Endothelial cell of umbilical vein (primary cell): ENCODE results near the gene GRIFIN. TPM values are rescaled to one million over a fixed set of nuclear protein-coding genes. Genes with fewer than 3 reads are reported as not detected.

Experiments used
- BruUV-seq: library from RNA; stranded (reverse); fragments of 400-500 nt; replicated peaks from 2 replicates; lab custom pipeline; 2021; lab: Mats Ljungman, UMichigan
- CTCF ChIA-PET: fragments of 300-600, 350-600 bp; sonication (Branson Sonifier 250); formaldehyde crosslinking; loops from one replicate; lab custom pipeline; 2021; ENCODE audit warnings: antibody characterized with exemption, inconsistent platforms; lab: Charles Lee
- POLR2A ChIA-PET: fragments of 300-600, 350-600 bp; sonication (Branson Sonifier 250); formaldehyde crosslinking; loops from one replicate; lab custom pipeline; 2021; ENCODE audit warnings: antibody characterized with exemption, inconsistent platforms; lab: Charles Lee
- DNase-seq: peaks from one replicate; pipeline ENCODE4 v3.0.0-alpha.2; 2011; ENCODE audit warnings: low read depth, low spot score
- FAIRE-seq: peaks from 2 replicates; lab custom pipeline; 2011; peaks lifted over from hg19 to GRCh38; lab: Jason Lieb, UNC
- H2AFZ ChIP-seq: 2 replicates; pipeline ENCODE4 v1.6.0; 2012; ENCODE audit warnings: low read depth, low read length, control low read depth, inconsistent platforms
- H3K27ac ChIP-seq: 2 replicates; pipeline ENCODE4 v1.5.1; 2011; ENCODE audit warnings: low read depth, mild to moderate bottlenecking, control low read depth, low read length, moderate library complexity; ENCODE audit not compliant: insufficient read depth
- H3K27me3 ChIP-seq, 2 experiments: 2 replicates each; pipeline versions ENCODE4 v1.6.0 to v1.6.1; 2011; ENCODE audit warnings: low read length in 2 of 2, mixed read lengths in 1 of 2; ENCODE audit not compliant: control insufficient read depth in 2 of 2, insufficient read depth in 2 of 2
- H3K36me3 ChIP-seq, 2 experiments: 2 replicates in 1 of 2; 3 replicates in 1 of 2; pipeline ENCODE4 v1.5.1; 2011; ENCODE audit warnings: low read length in 2 of 2, mild to moderate bottlenecking in 1 of 2, moderate library complexity in 1 of 2; ENCODE audit not compliant: control insufficient read depth in 2 of 2, insufficient read depth in 2 of 2; ENCODE audit errors: extremely low read depth in 1 of 2
- H3K4me1 ChIP-seq: 3 replicates; pipeline ENCODE4 v1.5.1; 2011; ENCODE audit warnings: mild to moderate bottlenecking, low read length; ENCODE audit not compliant: control insufficient read depth, insufficient read depth; ENCODE audit errors: extremely low read depth
- H3K4me2 ChIP-seq: 2 replicates; pipeline ENCODE4 v1.6.1; 2011; ENCODE audit warnings: low read length, control low read depth, mixed read lengths; ENCODE audit not compliant: insufficient read depth
- H3K4me3 ChIP-seq, 3 experiments: fragments of 200-600 bp in 1 of 3; sonication (generic), shearing (Covaris generic) in 1 of 3; replicated peaks in 1 of 3; 2 replicates each; pipeline ENCODE4 v1.5.1; 2011 to 2016; ENCODE audit warnings: control low read depth in 3 of 3, low read length in 3 of 3, mild to moderate bottlenecking in 2 of 3, inconsistent platforms in 1 of 3, low read depth in 1 of 3, moderate library complexity in 1 of 3; ENCODE audit not compliant: insufficient read depth in 1 of 3
- H3K79me2 ChIP-seq: 2 replicates; pipeline ENCODE4 v1.6.0; 2012; ENCODE audit warnings: low read length, inconsistent platforms; ENCODE audit not compliant: control insufficient read depth, insufficient read depth
- H3K9ac ChIP-seq: replicated peaks from 2 replicates; pipeline ENCODE3; 2011; ENCODE audit warnings: low read length, control low read depth; ENCODE audit not compliant: insufficient read depth; ENCODE audit errors: extremely low read depth
- H3K9me1 ChIP-seq: replicated peaks from 3 replicates; pipeline ENCODE4 v1.6.0; 2011; ENCODE audit warnings: mild to moderate bottlenecking, low read length; ENCODE audit not compliant: control insufficient read depth, insufficient read depth; ENCODE audit errors: extremely low read depth
- H3K9me3 ChIP-seq: replicated peaks from 2 replicates; pipeline ENCODE4 v1.5.1; 2012; ENCODE audit warnings: low read length, inconsistent platforms; ENCODE audit not compliant: control insufficient read depth, insufficient read depth
- H4K20me1 ChIP-seq: replicated peaks from 2 replicates; pipeline ENCODE3; 2011; ENCODE audit warnings: mild to moderate bottlenecking, low read length; ENCODE audit not compliant: control insufficient read depth, insufficient read depth; ENCODE audit errors: extremely low read depth
- CTCF ChIP-seq, 2 donors: IDR thresholded peaks; 1 replicate in 1 of 2; 2 replicates in 1 of 2; pipeline ENCODE4 v1.5.1; 2011; ENCODE audit warnings: low read length in 2 of 2, mild to moderate bottlenecking in 2 of 2, moderate library complexity in 2 of 2, control low read depth in 1 of 2, inconsistent platforms in 1 of 2, low read depth in 1 of 2; ENCODE audit not compliant: insufficient read depth in 1 of 2; ENCODE audit errors: extremely low read depth in 1 of 2
- dilution Hi-C: fragments of 300-500 bp; cut with MboI; formaldehyde crosslinking; loops from one replicate; pipeline ENCODE4 v1.15.0; 2019; ENCODE audit warnings: low sequenced_read_pairs; ENCODE audit not compliant: extremely low pct_ligation_motif_present
- intact Hi-C: fragments of 100-400 bp; cut with micrococcal nuclease; formaldehyde crosslinking; loops from one replicate; pipeline ENCODE4 v1.10.0; 2022
- polyA plus RNA-seq, 4 experiments: library from polyadenylated mRNA; depleted of rRNA in 3 of 4; stranded (reverse) in 3 of 4; unstranded in 1 of 4; fragments of >200 nt; gene quantifications; 2 replicates each; pipeline versions ENCODE4 v1.2.1 to v1.2.3, GENCODE V29; 2011 to 2012; ENCODE audit warnings: missing spikeins in 1 of 4
- total RNA-seq: library from RNA; stranded (reverse); gene quantifications from 2 replicates; pipeline ENCODE4 v1.2.3, GENCODE V29; 2021
- TF ChIP-seq, protein P1 (sequence below): IDR thresholded peaks from 2 replicates; pipeline ENCODE4 v1.6.1; 2011; ENCODE audit not compliant: insufficient read depth, insufficient read length

GRIFIN gene
- total and polyA plus RNA-seq, 2 donors (not counting 3 experiments of a cell fraction or from before 2014, with no cell fraction given), result not detected

DNA sequence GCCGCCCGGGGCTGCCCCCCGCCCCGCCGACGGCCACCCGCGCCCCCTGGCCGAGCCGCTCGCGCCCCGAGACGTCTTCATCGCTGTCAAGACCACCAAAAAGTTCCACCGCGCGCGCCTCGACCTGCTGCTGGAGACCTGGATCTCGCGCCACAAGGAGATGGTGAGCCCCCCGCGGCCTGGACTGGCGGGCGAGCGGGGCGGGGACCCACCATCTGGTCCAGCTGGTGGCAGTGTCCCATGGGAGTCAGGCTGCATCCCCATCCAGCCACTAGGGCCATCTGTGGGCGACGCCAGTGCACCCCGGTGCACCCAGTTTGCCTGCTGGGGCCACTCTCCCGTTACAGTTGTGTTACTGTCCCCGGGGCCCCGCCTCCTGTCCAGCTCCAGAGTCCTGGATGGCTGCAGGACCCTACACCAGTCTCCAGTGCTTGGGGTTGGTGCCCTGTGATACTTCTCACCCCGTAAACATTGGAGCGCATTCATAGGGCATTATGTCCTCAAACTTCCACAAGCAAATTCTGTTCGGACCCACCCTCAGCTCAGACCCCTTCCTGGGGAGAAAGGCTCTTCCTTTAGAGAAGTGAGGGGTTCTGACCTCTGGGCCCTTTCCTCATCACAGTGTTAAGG is 44.0 kb upstream of the GRIFIN start:
- POLR2A ChIA-PET, result no interaction called here
- no peaks in the 10 kb centered on the region for H3K27me3 ChIP-seq
- no peak overlapping the region for H3K27ac ChIP-seq
- dilution Hi-C loops (no loop called here), intact Hi-C loops (loop anchor here (2.0 to 10.0 kb wide), 4 partner anchors 35 to 122 kb away; partner anchors contain the start of genes BRAT1, CHST12 and GRIFIN)
- H4K20me1 ChIP-seq, result no peaks in the 10 kb centered on the region
- no peak overlapping the region for H2AFZ ChIP-seq
- FAIRE-seq (peak; percentile 67), DNase-seq (no peak)
- H3K4me3 ChIP-seq, result peak overlapping the region; percentile 6 to 63 (median 43)
- no peaks in the 10 kb centered on the region for H3K36me3 ChIP-seq
- H3K79me2 ChIP-seq, result no peaks in the 10 kb centered on the region
- no peaks in the 10 kb centered on the region for H3K9me1 ChIP-seq
- peak overlapping the region; percentile 17 for H3K9ac ChIP-seq
- H3K9me3 ChIP-seq, result no peaks in the 10 kb centered on the region
- BruUV-seq, result TSS peak; percentile 69
- CTCF ChIA-PET, result no interaction called here
- TF ChIP-seq, protein P1, sequence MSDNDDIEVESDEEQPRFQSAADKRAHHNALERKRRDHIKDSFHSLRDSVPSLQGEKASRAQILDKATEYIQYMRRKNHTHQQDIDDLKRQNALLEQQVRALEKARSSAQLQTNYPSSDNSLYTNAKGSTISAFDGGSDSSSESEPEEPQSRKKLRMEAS, result no peak
- TF ChIP-seq CTCF (IDR thresholded peaks at IDR 0.05; ENCODE audit: extremely low read depth in 1 of 2, insufficient read depth in 1 of 2, low read depth in 1 of 2, low read length in 2 of 2), result peak in 1 of 2 donors; percentile 8
- peak overlapping the region; percentile 64 for H3K4me2 ChIP-seq
- peaks cover 40% of the 10 kb centered on the region for H3K4me1 ChIP-seq
